Peyer's patch (tissue), 4 donors: ENCODE measurements around the gene TMEM131.

Experiments
- POLR2A ChIP-seq, 2 donors: fragments of 450-650 bp; IDR thresholded peaks; one replicate each; pipeline ENCODE4 v1.5.1; 2017; ENCODE audit warnings: antibody characterized with exemption in 2 of 2, mild to moderate bottlenecking in 2 of 2, moderate library complexity in 2 of 2
- TF ChIP-seq, protein P1 (sequence below), 6 experiments: fragments of 450-650 bp in 4 of 6; fragments of 200-600 bp in 2 of 6; sonication (generic) in 1 of 6; IDR thresholded peaks; one replicate each; pipeline ENCODE4 v1.5.1; 2017 to 2019; ENCODE audit warnings: antibody characterized with exemption in 6 of 6, mild to moderate bottlenecking in 3 of 6, moderate library complexity in 1 of 6

DNA sequence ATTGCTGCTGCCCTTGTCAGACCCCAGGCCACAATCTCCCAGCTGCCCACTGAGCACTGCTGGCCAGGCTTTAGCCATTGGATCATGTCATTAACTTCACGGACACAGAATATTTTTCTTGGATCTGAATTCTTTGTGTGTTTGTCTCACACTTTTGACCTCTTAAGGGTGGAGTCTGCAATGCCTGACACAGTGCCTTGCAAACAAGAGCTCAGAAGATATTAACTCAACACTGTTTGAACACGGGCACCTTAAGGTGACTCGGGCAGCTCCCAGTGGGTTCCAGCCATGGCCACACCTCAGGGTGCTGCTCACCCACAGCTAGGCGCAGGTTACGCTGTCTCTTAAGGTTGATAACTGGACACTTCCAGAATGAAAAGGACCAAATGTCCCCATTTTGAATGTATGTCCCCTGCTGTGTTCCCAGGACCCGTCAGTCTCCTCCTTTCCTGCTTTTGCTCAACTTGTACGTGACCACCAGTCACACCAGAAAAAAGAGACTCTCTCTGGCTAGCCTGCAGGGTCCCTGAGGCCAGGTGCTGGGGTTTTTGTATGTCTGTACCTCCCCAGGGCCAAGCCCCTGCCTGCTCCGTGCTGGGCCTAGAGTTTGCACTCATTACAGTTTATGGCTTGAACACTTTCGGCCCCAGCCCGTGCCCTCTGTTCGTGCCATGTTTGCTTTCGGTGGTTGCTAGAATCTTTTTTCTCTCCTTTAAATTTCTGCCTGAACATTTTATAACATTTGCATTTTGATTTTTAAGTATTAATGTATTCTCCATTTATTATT lies 33.4 kb upstream of the TMEM131 start:
- TF ChIP-seq, protein P1, sequence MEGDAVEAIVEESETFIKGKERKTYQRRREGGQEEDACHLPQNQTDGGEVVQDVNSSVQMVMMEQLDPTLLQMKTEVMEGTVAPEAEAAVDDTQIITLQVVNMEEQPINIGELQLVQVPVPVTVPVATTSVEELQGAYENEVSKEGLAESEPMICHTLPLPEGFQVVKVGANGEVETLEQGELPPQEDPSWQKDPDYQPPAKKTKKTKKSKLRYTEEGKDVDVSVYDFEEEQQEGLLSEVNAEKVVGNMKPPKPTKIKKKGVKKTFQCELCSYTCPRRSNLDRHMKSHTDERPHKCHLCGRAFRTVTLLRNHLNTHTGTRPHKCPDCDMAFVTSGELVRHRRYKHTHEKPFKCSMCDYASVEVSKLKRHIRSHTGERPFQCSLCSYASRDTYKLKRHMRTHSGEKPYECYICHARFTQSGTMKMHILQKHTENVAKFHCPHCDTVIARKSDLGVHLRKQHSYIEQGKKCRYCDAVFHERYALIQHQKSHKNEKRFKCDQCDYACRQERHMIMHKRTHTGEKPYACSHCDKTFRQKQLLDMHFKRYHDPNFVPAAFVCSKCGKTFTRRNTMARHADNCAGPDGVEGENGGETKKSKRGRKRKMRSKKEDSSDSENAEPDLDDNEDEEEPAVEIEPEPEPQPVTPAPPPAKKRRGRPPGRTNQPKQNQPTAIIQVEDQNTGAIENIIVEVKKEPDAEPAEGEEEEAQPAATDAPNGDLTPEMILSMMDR (IDR thresholded peaks at IDR 0.05) = no peak
- no peak for TF ChIP-seq POLR2A (IDR thresholded peaks at IDR 0.05)
